Stimulated activated CD4-positive, alpha-beta T cell treated with anti-CD3 and anti-CD28 coated beads, TNF-alpha, amount 100 ng/mL, for 1 hour (primary cell): ENCODE measurements around the gene SLC5A3.

Source experiments
- DNase-seq, 3 donors: peaks; one replicate each; pipeline ENCODE4 v3.0.0-alpha.2; 2020; ENCODE audit warnings: low read depth in 3 of 3, low spot score in 1 of 3

The SLC5A3 gene

DNA sequence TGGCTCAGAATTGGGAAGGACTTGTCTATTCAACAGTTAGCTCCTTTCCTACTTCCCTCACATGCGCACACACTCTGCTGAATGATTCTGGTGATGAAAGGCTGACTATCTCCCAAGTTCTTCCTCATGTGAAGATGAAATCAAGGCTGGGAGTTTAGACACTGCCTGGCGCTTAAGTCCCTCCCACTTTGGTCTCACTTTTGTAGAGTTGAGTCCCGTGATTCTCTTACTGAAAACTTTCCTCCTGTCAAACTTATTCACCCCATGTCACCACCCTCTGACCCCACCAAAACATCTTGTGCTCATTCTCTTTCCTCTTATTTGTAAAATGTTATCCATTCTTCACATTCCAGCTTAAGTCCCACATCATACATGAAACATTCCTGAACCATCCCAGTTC lies 8.4 kb upstream of the SLC5A3 start:
- DNase-seq = no peak

DNA sequence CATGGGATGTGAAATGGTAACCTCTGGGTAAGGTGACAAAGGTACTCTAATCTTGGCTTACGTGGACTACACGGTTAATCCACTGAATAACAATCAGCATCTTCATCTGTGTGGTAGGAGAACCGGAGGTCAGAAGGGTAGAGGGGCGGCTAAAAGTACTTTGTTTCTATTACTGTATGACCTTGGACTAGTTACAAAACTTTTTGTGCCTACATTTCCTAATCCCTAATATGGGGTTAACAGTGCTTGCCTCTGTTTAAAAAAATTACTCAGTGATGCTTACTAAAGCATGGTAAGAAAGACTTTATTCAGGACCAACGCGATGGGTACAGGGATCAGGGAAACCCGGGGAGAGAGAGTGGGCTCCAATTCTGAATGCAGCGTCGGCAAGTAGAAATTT lies 1.7 kb upstream of the SLC5A3 start:
- DNase-seq = no peak

DNA sequence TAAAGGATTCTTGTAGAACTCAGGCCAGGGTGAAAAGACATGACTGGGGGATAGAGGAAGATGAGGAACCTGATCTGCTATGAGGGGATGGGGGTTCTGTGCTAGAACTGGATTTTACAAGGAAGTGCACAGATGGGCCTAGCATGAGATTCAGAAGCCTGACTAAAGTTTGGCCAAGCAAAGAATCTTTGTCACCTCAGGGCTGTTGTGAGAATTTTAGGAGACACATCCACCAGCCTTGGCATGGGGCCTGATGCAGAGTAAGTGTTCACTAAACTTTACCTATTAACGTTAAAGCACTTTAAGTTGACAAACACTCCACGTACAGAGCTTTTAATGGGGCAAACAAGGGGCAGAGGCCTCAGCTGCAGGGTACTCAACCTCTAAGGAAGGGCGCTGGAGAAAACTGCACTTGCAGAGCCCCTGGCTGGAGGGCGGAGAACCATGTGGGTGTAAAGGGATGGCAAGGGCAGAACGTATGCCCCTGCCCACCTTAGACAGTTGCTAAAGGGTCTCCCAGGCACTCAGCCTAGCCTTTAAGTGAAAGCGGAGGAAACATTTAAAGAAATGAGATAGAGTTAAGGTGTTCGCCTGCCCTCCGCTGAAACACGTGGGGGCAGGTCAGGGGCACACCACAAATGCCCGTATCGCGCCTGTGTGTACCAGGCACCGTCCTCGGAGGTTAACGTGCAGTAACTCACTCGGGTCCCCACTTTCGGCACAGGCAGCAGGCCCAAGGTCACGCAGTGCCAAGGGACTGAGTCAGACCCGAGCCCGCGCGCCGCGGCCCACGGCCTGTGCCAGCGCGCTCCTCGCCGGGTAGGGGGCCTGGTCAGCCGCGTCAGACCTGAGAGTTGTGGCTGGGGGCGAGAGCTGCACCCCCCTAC lies 990 bp upstream of the SLC5A3 start:
- DNase-seq = peak in 1 of 3 donors; percentile 12

DNA sequence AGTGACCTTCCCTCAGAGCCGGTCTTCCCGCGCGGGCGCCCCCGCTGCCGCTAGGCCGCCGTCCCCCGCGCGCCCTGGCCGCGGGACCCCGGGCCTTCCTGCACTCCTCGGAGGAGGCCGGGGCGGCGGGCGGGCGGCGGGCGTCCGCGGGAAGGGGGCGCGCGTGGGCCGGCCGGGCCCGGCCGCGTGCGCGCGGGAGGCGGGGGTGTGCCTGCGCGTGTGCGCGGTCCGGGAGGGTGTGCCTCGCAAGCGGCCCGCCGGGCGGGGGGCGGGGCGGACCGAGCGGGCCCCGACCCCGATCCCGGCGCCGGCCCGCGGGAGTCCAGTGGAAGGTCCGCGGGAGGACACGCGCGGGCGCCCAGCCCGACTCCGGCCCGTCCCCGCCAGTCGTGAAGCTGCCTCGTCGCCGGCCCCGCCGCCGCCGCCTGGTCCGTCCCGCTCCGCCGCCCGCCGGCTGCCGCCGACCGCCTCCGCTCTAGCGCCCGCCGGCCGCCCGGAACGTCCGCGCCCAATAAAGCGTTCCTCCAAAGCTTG lies 438 bp downstream of the SLC5A3 start:
- peak in 2 of 3 donors; percentile 27 for DNase-seq

DNA sequence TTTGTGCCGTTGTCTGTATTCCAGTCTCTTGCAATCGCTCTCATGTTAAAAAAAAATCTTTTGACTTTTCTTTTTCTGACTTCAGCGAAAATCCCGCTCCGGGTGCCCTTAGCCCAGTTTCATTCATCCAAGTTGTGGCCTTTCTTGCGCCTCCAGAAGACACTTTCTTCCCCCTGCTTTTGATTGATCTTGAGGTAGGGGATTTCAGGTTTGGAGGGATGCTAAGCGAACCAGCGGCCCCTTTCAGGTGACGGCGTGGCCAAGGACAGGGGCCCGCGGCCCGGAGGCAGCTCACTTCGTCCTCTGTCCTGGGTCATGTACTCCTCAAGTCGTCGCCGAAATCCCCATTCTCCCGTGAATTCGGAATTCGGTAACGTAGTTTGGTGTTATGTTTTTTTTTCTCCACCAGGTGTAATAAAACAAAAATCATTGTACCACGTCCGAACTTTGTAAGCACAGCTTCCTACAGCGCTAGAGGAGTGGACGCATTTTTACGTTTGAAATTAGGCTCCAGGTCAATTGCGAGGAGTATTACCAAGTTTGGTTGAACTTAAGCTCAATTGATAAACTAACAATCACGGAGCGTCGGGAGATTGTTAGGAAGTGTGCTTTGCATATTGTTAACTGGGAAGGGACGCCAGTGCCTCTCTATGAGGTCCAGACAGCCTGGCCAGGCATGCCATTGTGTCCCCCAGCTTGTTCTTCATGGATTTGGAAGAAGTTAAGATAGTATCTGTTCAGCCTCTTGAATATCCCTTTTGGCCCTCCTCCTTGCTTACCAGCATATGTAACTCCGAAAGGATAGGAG lies 1.1 kb downstream of the SLC5A3 start:
- DNase-seq = no peak

DNA sequence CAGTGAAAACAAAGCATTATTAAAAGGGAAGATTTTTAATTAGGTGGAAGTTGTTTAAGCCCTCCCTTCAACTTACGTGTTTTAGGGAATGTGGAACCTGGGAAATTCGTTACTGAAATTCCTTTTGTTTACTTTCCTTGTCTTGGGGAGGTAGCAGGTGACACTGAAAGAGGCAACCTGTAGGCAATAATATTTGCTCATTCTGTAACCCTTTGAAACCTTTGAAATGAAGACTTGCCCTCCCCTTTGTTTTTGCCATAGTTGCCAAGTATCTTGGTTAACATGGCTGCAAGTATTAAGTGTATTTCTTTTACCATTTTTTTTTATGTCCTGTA lies 1.7 kb downstream of the SLC5A3 start:
- no peak for DNase-seq

DNA sequence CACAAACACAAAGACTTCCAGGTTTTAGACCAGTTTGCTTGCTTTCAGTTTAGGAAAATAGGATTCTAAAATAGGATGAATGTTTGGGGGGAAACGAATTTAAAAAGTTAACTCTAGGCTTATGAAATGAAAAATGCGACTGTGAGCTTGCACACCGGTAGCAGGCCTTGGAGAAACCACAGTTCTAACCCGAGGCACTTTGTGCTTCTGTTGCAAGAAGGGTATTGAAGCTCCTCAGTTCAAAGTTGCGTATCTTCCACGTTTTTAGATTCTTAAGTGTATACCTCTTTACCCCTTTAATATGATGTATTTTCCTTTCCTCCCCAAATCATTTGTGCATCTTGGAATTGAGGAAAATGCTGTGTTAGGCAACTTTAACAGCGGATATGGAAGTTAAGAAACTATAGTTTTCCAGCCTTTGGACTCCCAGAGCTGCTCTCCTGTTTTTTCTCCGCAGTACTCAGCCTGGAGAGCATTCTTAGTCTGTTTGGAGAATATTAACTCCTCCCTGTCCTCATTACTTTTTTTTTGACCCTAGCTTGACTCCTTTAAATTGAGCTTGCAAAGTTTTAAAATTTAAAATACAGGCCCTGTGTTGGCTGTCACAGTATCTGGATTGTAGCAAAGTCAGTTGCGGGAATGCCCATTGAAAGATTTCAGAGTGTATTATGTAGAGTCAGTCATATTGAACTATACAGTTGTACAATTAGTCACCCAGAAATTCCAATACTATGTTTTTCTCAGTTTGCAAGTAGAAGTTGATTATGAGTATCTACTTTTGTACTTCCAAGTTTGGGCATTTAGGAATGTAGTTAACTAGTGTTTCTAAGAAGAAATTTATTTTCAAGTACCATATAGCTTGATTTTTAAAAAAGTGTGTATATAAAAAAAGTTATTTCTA lies 2.6 kb downstream of the SLC5A3 start:
- no peak for DNase-seq

DNA sequence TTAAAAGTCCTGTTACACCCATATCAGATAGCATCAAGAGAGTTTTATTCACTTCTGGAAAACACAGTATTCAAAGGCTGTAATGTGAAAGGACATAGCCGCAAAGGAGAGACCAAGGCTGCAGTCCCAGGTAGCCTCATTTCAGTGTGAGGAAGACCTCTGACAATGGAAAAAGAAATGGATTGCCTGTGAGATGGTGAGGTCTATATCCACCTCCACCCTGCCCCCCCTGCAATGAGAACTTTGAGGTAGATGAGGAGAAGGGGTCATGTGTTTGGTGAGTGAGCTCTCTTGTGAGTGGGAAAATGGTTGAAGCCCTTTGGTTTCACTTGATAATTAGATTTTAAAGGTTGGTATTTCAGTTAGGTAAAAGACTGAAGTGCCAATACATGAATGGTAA lies 3.5 kb downstream of the SLC5A3 start:
- DNase-seq = no peak

DNA sequence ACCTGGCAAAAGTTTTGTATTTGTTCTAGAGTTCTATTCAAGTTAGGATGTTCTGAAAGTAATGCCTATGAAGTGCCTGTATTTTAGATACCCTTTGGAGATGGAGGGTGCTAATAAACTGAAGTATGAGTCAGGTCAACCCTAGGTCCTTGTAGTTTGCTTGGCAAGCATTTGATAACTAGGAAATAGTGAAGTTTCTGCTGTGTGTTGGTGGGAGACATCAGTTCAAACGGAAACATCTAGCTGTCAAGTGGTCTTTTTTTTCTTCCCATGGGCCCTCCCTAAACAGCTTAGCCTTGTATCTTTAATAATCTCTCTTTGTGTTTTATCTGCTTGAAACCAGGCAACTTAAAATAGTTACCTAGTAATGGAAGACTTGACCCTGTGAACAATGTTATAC lies 4.5 kb downstream of the SLC5A3 start:
- no peak for DNase-seq

DNA sequence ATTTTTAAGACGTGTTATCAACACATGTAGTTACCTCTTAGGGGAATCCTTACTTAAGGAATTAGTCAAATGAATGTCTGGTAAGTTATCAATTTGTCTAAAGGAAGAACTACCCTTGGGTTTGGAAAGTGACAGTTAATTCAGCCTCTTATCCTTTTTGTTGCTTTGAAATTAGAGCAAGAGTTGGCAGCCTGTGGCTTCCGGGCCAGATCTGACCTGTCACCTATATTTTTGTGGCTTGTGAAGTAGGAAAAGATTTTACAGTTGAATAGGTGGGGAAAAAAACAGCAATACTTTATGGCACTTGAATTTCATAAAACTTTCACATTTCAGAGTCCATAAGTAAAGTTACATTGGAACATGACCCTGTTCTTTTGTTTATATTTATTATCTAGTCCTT lies 5.5 kb downstream of the SLC5A3 start:
- no peak for DNase-seq

DNA sequence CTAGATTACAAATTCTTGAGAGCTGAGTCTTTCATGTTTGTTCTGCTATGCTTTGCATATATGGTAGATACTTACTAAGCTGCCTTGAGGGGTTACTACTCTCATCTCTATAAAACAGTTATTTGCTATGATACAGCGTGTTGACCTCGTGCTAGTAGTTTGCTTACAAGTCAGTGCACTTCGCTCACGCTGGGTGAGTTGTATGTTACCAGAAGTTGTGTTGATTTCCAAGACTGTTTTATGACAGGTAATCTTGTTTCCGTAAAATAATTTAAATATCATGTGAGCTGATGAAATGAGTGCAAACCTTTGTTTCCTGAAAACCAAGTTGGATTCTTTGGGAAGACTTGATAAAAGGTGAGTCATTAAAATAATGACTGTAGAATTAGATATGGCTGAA lies 7.3 kb downstream of the SLC5A3 start:
- DNase-seq = no peak

DNA sequence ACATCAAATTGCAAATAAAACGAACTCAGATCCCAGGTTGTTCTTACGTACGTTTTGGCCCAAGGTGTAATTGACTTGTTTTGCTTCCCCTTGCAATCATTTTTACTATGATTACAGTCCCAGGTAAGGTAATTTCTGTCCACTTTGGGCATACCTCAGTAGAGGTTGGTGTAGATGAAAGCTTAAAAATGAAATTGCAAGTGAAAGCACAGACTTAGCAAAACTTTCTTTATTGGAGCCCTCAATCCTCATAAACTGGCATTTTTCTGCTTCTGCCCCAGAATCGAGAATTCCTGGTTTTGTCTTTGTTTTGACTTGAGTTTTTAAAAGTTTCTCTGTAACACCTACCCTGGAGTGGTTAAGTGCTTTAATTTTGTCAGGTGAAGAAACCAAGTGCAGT lies 9.4 kb downstream of the SLC5A3 start:
- no peak for DNase-seq

DNA sequence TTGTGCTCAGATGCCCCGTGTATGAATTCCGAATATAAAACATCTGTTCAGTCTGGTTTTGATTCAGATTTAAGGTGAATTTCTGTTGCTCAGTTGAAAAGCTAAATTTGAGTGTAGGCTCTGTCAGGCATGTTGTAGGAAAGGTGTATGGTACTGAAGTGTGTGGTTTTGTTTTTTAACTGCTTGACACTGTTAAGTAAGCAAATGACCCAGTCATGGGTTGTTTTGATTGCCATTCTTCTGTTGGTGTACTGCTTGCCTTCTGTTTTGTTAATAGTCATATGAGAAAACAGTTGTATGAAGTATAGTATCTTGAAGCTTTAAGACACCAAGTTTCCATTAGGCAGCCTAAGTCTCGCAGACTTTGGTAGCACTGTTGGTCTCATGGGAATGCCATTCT lies 10.0 kb downstream of the SLC5A3 start:
- DNase-seq = no peak

DNA sequence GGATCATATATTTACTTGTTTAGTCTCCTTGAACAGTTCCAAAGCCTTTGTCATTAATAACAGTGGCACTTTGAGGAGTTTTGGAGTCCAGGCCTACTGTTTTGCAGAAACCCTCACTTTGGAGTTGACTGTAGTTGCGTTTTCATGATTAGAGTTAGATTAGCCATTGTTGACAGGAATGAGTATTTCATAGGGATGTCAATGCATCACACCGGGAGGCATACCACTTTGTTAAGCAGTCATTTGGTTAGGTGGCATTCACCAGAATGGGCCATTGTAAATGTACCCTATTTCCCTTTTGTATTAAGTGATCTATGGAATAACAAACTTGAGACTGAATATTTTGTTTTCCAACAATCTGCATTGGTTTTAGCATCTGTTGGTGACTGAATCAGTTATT lies 11.8 kb downstream of the SLC5A3 start:
- DNase-seq = no peak

DNA sequence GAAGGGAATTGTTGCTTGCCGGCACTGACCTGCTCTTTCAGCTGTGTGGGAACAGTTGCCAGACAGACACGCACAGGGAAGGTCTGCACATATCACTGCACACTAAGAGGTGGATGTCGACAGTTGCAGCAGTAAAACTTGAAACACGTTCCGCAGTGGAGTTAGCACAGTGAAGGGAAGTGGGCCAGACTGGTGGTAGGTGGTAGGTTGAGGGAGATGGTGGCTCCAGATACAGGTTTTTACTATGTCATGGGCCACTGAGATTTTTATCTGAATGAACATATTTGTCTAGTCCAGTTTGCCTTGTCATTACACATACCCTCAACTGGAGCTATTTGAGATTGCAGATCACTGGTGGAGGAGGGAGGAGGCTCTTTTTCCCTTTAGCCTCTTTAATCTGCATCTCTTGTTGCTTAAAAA lies 13.5 kb downstream of the SLC5A3 start:
- no peak for DNase-seq

DNA sequence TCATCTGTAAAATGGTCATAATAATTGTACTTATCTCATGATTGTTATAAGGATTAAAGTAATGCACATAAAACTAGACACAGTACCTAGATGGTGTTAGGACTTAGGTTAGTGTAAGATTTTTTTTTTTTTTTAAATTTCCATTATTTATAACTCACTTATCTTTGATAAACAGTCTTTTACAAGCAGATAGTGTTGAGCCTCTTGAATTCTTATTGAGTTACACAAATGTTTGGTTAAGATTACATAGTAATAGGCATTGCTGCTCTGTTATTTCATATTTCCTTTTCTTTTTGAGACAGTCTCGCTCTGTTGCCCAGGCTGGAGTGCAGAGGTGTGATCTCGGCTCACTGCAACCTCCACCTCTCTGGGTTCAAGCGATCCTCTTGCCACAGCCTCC lies 15.4 kb downstream of the SLC5A3 start:
- no peak for DNase-seq

DNA sequence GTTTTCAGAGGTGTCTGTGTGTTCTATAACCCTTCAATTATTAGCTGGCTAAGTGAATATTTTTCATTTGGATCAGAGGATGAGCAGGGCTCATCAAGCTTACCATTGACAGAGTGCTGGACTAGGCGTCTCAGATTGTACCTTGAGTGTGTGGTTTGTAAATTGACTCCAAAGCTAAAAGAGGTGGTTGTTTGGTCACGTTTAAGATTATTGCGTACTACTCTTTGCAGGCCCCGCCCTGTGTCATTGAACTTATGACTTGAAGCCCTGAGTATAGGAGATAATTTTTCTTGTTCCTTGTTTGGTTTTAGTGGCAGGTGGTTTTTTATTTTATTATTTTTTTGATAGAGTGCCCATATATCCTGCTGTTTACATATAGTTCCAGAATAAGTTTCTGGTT lies 17.7 kb downstream of the SLC5A3 start:
- no peak for DNase-seq

DNA sequence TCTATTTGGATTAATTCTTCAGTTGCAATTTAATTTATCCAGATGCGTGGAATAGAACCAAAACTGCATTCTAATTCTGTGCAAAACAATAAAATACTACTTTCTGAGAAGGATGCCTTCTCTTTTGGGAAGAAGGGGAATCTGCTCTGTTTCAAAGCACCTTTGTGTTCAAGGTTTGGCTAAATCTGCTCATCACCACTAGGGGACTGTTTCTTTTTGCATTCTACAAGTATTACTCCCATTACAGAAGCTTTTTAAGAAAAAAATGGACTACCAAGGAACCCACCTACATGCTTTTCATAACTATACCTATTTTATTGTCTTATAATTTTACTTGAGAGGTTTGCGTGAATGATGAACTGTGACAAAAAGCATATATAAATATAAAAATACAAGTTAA lies 18.2 kb downstream of the SLC5A3 start:
- DNase-seq = no peak

DNA sequence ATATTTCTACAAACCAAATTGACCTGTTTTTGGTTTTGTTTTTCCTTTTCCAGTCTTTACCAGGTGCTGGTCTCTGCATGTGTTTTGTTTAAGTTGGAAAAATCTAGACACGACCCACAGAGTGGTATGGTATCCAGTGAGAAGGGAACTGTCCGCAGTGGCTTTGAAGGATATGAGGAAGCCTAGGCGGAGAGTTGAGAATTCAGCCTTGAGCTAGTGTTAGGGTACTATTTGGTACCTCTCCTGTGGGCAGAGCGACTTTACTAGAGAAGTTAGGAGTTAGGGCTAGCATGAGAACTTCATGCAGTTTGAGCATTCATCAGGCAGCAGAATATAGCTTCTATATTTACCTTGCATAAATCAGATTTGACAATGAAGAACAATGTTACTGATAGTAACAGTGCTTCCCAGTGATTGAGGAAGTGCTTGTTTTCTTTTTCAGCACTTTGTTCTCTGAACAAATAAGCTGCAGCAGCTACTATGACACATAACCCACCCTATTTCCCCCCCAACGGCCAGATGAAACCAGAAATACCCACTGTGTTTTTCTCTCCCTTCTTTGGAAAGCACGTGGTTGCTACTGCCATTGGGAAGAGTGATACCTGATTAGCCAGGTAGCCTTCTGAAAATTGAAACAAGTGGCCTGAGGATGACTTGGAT lies 19.0 kb downstream of the SLC5A3 start:
- DNase-seq = no peak

DNA sequence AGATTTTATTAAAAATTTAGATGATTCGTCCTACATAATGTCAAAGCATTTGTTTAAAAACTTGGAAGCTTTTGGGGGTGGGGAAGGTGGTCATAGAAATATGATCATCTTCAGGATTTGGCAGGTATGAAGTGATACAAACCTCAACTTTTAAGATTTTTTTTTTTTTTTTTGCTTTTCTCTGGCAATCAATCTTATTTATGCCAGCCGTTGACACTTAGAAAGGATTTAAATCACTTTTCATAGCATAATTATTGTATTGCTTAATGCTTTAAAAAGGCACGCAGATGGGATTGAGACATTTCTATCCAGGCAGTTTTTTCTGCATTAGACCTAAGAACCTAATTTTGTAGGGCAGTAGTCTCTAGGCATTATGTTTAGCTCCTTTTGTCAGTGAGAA lies 19.7 kb downstream of the SLC5A3 start:
- no peak for DNase-seq

DNA sequence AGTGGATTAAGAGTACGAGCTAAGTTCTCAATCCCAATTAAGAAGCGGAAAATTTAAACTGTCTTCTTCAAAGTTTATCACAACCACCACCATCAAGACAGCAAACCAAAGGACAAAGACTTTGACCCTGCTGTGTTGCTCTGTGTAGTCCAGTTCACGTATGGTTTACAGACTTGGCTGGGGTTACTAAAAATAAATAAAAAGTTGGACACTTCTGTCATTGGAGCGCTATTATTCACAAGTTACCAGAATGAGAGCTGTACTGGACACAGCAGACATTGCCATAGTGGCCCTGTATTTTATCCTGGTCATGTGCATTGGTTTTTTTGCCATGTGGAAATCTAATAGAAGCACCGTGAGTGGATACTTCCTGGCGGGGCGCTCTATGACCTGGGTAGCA lies 21.6 kb downstream of the SLC5A3 start:
- no peak for DNase-seq
